Aorta (tissue), 5 donors: ENCODE data around the gene PDE4D. TPM values are rescaled to one million over a fixed set of nuclear protein-coding genes. Genes with fewer than 3 reads are reported as not detected.
A peak's percentile ranks its signal among the peaks of the same experiment; 100 is the strongest.

Experiments used
- ATAC-seq: fragments of 200-7000 bp; cut with Tn5 transposase; one replicate; pipeline ENCODE4 v1.9.1; 2022; ENCODE audit warnings: moderate library complexity; ENCODE audit not compliant: low FRiP score
- DNase-seq, 2 donors: peaks; one replicate each; pipeline ENCODE4 v3.0.0-alpha.2; 2020
- H3K27ac ChIP-seq, 2 donors: one replicate each; pipeline ENCODE4 v1.5.1; 2013; ENCODE audit warnings: low read length in 2 of 2, mild to moderate bottlenecking in 2 of 2, moderate library complexity in 2 of 2, control low read depth in 1 of 2, inconsistent platforms in 1 of 2, low read depth in 1 of 2
- H3K27me3 ChIP-seq, 2 donors: one replicate each; pipeline ENCODE4 v1.6.1; 2013; ENCODE audit warnings: control low read depth in 1 of 2, low read length in 1 of 2, mild to moderate bottlenecking in 1 of 2, moderate library complexity in 1 of 2; ENCODE audit not compliant: insufficient read depth in 2 of 2, control insufficient read depth in 1 of 2
- H3K36me3 ChIP-seq, 2 donors: one replicate each; pipeline ENCODE4 v1.6.1; 2013; ENCODE audit warnings: control low read depth in 1 of 2, low read length in 1 of 2, mild to moderate bottlenecking in 1 of 2; ENCODE audit not compliant: insufficient read depth in 2 of 2, control insufficient read depth in 1 of 2
- H3K4me1 ChIP-seq, 2 donors: one replicate each; pipeline ENCODE4 v1.6.1; 2013; ENCODE audit warnings: low read length in 2 of 2, control low read depth in 1 of 2, mild to moderate bottlenecking in 1 of 2, moderate library complexity in 1 of 2; ENCODE audit not compliant: insufficient read depth in 2 of 2, control insufficient read depth in 1 of 2
- H3K4me3 ChIP-seq, 2 donors: one replicate each; pipeline ENCODE4 v1.5.1; 2013; ENCODE audit warnings: low read length in 2 of 2, control low read depth in 1 of 2, mild to moderate bottlenecking in 1 of 2
- H3K9me3 ChIP-seq: one replicate; pipeline ENCODE4 v1.6.1; 2013; ENCODE audit warnings: mild to moderate bottlenecking, low read length; ENCODE audit not compliant: control insufficient read depth
- WGBS, 2 donors: extraction: QIAGEN DNeasy Blood & Tissue Kit; methylation state at CpG; one replicate each; pipeline ENCODE4 v1.1.7; 2013; 5-methylcytosine and 5-hydroxymethylcytosine counted together
- intact Hi-C, 2 donors: fragments of 100-400 bp; cut with DNase I; formaldehyde crosslinking; loops; one replicate each; pipeline versions ENCODE4 v1.14.2 to v1.15.0; 2022
- polyA plus RNA-seq, 2 donors: library from polyadenylated mRNA; stranded (reverse); fragments of 200-250 nt; gene quantifications; one replicate each; pipeline ENCODE4 v1.2.3, GENCODE V29; 2013
- total RNA-seq, 2 donors: library from RNA; stranded (reverse); fragmentation: NEBNext Ultra II Directional; extraction: Animal tissue kit (Norgen Biotek cat#: 25700); gene quantifications; one replicate each; pipeline ENCODE4 v1.2.1, GENCODE V29; 2021
- donor health status: healthy with polysubstance abuse.
- donor health status: Bipolar disorder and iron deficiency.
- donor health status: DM: no; HTN: no; CAD: no.
- donor health status: DM: no; HTN: no; CAD: no.
- donor health status: DM: yes; HTN: yes; CAD: no.

Gene PDE4D
- total and polyA plus RNA-seq, 4 donors, result 2.4 to 112 (median 33.3) TPM

DNA sequence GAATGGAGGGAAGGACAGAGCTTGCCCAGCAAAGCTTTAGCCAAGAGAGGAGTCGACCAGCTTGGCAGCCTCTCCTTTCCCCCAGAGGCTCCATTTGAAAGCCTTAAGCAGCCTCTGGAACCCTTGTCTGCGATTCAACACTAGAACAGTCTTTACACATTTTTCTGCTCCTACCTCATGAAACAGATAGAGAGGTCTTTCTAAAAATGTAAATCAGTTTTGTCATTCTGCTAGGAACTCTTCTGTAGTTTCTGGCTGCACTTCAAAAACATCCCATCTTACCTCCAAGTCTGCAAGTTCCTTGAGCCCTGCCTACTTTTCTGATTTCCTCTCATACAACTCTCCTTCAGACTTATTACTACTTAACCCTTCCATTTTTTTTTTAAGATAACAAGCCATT lies 70.1 kb downstream of the PDE4D start:
- Histone ChIP-seq H3K9me3 (no peaks in the 10 kb centered on the region), H3K4me1 (peaks cover 0 to 2% of the 10 kb centered on the region in 2 donors), H3K27ac (no peak overlapping the region), H3K36me3 (no peaks in the 10 kb centered on the region), H3K4me3 (no peak overlapping the region), H3K27me3 (no peaks in the 10 kb centered on the region)
- intact Hi-C loops, result no loop called here
- no peak for ATAC-seq
- WGBS, 2 donors, result 57 to 58% methylated on average over 2 of the region's 2 CpGs
- no peak for DNase-seq

DNA sequence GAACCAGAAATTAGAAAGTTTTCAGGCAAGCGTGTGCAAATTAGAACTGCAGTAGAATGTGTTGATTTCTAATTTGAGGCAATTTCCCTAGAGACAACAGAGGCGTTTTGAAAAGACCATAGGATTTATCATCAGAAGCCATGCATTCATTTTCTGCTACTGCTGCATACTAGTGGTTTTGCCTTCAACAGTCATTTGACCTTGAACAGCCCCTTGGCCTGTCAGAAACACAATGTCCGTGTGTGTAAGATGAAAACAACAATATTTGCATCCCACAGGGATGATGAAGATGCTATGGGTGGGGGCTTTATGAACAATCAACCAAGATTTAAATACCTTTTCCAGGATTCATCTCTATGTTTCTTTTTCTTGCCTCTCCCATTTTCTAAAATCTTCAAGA lies 73.7 kb downstream of the PDE4D start:
- intact Hi-C loops, result loop anchor here (10.0 kb wide), 2 partner anchors 445 to 465 kb away; no protein-coding TSS in a partner anchor
- H3K36me3 ChIP-seq, result no peaks in the 10 kb centered on the region
- no peak overlapping the region for H3K4me3 ChIP-seq
- no peak for DNase-seq
- ATAC-seq, result no peak
- H3K4me1 ChIP-seq, result no peaks in the 10 kb centered on the region
- 79 to 81% methylated on average over 3 of the region's 3 CpGs for WGBS, 2 donors
- H3K27ac ChIP-seq, result no peak overlapping the region
- no peaks in the 10 kb centered on the region for H3K27me3 ChIP-seq
- no peaks in the 10 kb centered on the region for H3K9me3 ChIP-seq

DNA sequence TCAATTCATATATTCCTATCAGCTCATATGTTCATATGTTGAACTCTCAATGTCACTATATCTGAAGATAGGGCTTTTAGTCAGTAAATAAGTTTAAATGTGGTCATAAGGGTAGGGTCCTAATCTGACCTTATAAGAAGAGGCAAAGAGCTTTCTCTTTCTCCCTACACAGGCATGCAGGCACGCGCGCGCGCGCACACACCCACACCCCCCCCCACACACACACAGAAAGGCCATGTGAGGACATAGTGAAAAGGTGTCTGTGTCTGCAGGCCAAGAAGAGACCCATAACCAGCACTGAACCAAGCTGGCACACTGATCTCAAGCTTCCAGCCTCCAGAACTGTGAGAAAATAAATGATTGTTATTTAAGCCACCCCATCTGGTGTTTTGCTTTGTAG lies 76.0 kb downstream of the PDE4D start:
- no peak for ATAC-seq
- Histone ChIP-seq H3K36me3 (no peaks in the 10 kb centered on the region), H3K4me1 (no peaks in the 10 kb centered on the region), H3K27ac (no peak overlapping the region), H3K4me3 (no peak overlapping the region), H3K27me3 (no peaks in the 10 kb centered on the region), H3K9me3 (no peaks in the 10 kb centered on the region)
- intact Hi-C loops, result loop anchor here (10.0 kb wide), 2 partner anchors 447 to 467 kb away; no protein-coding TSS in a partner anchor
- DNase-seq, result no peak
- 92 to 98% methylated on average over 6 of the region's 6 CpGs for WGBS, 2 donors

DNA sequence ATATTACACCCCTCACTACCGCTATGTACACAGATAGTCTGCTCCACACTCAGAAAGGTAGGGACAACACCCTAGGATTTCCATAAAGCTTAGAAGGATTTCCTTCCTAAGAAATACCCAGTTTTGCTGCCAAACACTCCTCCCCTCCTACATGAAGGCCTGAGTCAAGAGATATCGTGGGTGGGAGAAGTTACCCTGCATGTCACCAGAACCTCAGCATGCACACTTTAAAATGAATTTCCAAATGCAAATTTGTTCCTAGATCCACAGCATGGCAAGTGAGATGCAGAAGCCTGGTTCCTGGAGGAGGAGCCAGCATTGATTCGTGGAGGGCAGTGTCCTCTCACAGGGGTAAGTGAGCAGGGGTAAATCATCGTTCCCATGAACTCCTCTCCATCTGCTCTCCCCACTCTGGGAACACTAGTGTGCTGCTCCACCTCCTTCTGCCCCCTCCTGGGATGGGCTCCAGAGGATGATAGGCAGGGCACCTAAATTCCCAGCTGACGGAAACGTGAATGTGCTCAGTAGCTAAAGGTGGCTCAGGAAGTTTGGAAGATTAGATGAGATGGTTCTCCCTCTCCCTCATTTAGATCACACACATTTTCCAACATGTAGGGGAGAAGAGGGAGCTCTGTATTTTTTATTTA lies 76.7 kb downstream of the PDE4D start:
- no peaks in the 10 kb centered on the region for H3K36me3 ChIP-seq

DNA sequence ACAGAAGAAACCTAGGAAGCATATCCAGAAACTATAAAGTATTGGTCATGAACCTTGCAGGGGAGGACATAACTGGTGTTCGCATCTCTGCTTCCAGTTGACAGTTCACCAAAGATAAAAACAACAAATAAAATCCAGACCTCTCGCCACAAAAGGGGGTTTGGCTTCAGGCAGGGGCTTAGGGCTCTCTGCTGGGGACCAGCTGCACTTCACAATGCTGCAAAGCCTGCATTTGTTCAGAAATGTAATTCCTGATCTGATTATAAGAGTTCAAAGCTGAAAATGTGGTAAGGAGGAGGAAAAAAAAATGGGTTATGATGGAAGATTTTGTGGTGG lies 79.0 kb downstream of the PDE4D start:
- 92 to 100% methylated on average over 2 of the region's 2 CpGs for WGBS, 2 donors
- DNase-seq (no peak), ATAC-seq (no peak)
- no peaks in the 10 kb centered on the region for H3K27me3 ChIP-seq
- H3K9me3 ChIP-seq, result no peaks in the 10 kb centered on the region
- no peaks in the 10 kb centered on the region for H3K36me3 ChIP-seq
- intact Hi-C loops, result loop anchor here (5.0 to 10.0 kb wide), 6 partner anchors 450 to 853 kb away; no protein-coding TSS in a partner anchor
- no peak overlapping the region for H3K4me3 ChIP-seq
- H3K4me1 ChIP-seq, result peaks cover 0 to 3% of the 10 kb centered on the region in 2 donors
- H3K27ac ChIP-seq, result no peak overlapping the region

More for the DNA sequence above, 76.7 kb downstream of the PDE4D start:
- intact Hi-C loops, result loop anchor here (10.0 kb wide), 2 partner anchors 448 to 468 kb away; no protein-coding TSS in a partner anchor
- Histone ChIP-seq H3K9me3 (no peaks in the 10 kb centered on the region), H3K4me1 (no peaks in the 10 kb centered on the region), H3K27me3 (no peaks in the 10 kb centered on the region), H3K27ac (no peak overlapping the region), H3K4me3 (no peak overlapping the region)
- DNase-seq, result no peak
- 79 to 84% methylated on average over 6 of the region's 6 CpGs for WGBS, 2 donors
- ATAC-seq, result no peak

DNA sequence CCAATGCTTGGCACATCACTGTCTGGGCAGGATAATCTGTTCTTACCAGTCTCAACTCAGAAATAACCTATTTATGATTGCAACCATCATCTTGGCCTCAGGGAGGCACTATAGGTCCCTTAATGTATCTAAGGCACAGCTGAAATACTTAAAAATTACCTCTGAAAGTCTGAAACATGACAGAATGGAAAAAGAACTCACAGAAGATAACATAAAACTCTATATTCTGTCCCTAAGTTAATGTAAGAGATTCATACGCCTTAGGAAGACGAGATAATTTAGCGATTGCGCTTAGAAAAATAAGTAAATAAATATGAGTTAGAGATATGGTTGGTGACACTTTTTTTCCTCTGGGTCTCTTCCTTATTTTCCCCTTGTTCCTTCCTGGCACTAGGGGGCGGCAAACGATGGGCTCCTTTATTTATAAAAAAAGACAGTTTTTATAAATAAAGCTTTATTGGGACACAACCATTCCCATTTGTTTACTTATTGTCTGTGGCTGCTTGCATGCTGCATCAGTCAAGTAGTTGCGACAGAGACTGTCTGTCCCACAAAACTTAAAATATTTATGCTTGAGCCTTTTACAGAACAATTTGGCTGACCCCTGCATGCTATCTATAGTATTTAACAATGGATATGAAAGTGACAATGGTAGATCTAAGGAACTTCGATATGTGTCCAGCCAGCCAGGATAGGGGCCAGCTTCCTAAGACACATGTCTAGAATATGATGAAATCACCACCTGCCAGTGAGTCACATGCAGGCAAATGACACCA lies 79.6 kb downstream of the PDE4D start:
- no peaks in the 10 kb centered on the region for H3K27me3 ChIP-seq
- no peak overlapping the region for H3K4me3 ChIP-seq
- no peaks in the 10 kb centered on the region for H3K9me3 ChIP-seq
- intact Hi-C loops, result loop anchor here (5.0 to 10.0 kb wide), 6 partner anchors 451 to 853 kb away; no protein-coding TSS in a partner anchor
- 31 to 33% methylated on average over 8 of the region's 8 CpGs for WGBS, 2 donors
- no peak overlapping the region for H3K27ac ChIP-seq
- no peaks in the 10 kb centered on the region for H3K36me3 ChIP-seq
- no peak for DNase-seq
- ATAC-seq, result no peak
- H3K4me1 ChIP-seq, result peaks cover 0 to 3% of the 10 kb centered on the region in 2 donors

DNA sequence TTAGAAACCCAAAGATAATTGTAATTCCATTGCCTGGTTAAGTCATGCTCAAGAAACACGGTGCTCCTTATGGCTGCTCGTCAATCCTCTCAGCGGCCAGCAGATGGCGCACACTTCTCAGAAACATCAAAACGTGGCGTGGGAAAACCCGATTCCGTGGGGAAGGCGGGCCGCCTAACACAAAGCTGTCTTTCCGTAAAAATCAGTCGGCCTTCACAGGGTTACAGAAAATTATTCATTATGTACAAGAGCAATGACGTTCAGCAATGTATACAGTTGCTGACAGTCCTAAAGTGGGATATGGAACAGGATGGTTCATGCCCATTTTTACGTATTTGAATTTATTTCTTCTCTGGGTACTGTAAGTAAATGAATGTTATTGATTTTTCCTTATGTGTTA lies 83.5 kb downstream of the PDE4D start:
- Histone ChIP-seq H3K27ac (no peak overlapping the region), H3K4me3 (peak overlapping the region in 1 of 2 donors; percentile 63), H3K4me1 (peaks cover 0 to 3% of the 10 kb centered on the region in 2 donors), H3K9me3 (no peaks in the 10 kb centered on the region), H3K27me3 (no peaks in the 10 kb centered on the region), H3K36me3 (no peaks in the 10 kb centered on the region)
- WGBS, 2 donors, result 3% methylated on average over 14 of the region's 14 CpGs
- DNase-seq (peak; percentile 81 to 92), ATAC-seq (peak; percentile 77)
- intact Hi-C loops, result loop anchor here (1.0 to 10.0 kb wide), 8 partner anchors 455 to 857 kb away; no protein-coding TSS in a partner anchor

DNA sequence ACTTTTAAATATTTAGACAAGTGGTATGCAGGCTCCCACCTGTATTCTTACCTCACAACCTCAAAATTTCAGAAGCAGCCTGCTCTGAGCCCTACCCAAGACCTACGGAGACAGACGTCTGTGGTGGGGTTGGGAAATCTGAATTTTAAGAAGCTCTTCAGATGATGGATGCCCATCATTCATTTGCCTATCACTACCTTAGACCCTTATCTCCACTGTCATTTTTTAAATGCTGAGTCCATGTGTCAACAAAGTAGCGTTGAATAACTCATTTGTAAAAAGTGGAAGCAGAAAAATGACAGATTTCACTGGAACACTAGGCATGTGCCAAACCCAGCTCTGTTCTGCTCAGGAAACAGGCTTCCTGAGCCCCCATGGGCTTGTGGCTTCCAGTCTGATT lies 85.7 kb downstream of the PDE4D start:
- intact Hi-C loops, result loop anchor here in 1 of 2 donors (5.0 kb wide), 1 partner anchor 864 kb away; no protein-coding TSS in a partner anchor
- no peak for ATAC-seq
- no peaks in the 10 kb centered on the region for H3K27me3 ChIP-seq

More for the DNA sequence above, 85.7 kb downstream of the PDE4D start:
- no peaks in the 10 kb centered on the region for H3K36me3 ChIP-seq
- H3K27ac ChIP-seq, result no peak overlapping the region
- DNase-seq, result no peak
- no peak overlapping the region for H3K4me3 ChIP-seq
- H3K4me1 ChIP-seq, result peaks cover 0 to 3% of the 10 kb centered on the region in 2 donors
- WGBS, 2 donors, result 77 to 80% methylated on average over 3 of the region's 3 CpGs
- H3K9me3 ChIP-seq, result no peaks in the 10 kb centered on the region
